Activated naive CD8-positive, alpha-beta T cell treated with anti-CD3 and anti-CD28 coated beads, Interleukin-2, amount 10 ng/mL, durations not matched to agents 7 days and 5 days (primary cell): ENCODE measurements around the gene PCTP. TPM values are rescaled to one million over a fixed set of nuclear protein-coding genes. Genes with fewer than 3 reads are reported as not detected.

Experiments used
- ATAC-seq: fragments of 150-1000 bp; cut with Tn5 transposase; one replicate; pipeline ENCODE4 v1.10.0; 2021; ENCODE audit warnings: low read depth, moderate library complexity
- POLR2A ChIA-PET: fragments of 350-600 bp; sonication (Branson Sonifier 250); formaldehyde crosslinking; loops from one replicate; lab custom pipeline; 2021; ENCODE audit warnings: antibody characterized with exemption; lab: Charles Lee
- DNase-seq: peaks from one replicate; pipeline ENCODE4 v3.0.0; 2021
- H3K27ac Mint-ChIP-seq: one replicate; pipeline ENCODE4 v1.8.0; 2022; ENCODE audit warnings: mild to moderate bottlenecking, mixed read lengths
- H3K27me3 Mint-ChIP-seq: one replicate; pipeline ENCODE4 v1.8.0; 2022; ENCODE audit warnings: mild to moderate bottlenecking, moderate library complexity, mixed read lengths
- H3K36me3 Mint-ChIP-seq: one replicate; pipeline ENCODE4 v1.8.0; 2021; ENCODE audit warnings: mild to moderate bottlenecking, mixed read lengths
- H3K4me1 Mint-ChIP-seq: one replicate; pipeline ENCODE4 v1.8.0; 2021; ENCODE audit warnings: mixed read lengths
- H3K4me3 Mint-ChIP-seq: one replicate; pipeline ENCODE4 v1.8.0; 2022; ENCODE audit warnings: mild to moderate bottlenecking, moderate library complexity, mixed read lengths
- H3K9me3 Mint-ChIP-seq: one replicate; pipeline ENCODE4 v1.8.0; 2021; ENCODE audit warnings: mixed read lengths
- total RNA-seq, 2 experiments: library from RNA; stranded (reverse); gene quantifications; one replicate each; pipeline ENCODE4 v1.2.3, GENCODE V29; 2021

PCTP gene
- total RNA-seq, 2 experiments from 2014 or later = 7.1 to 8.0 TPM

- H3K4me1 Mint-ChIP-seq = peaks cover 7% of the 10 kb centered on the region
- no peak for ATAC-seq
- no peaks in the 10 kb centered on the region for H3K9me3 Mint-ChIP-seq
- H3K27me3 Mint-ChIP-seq = no peaks in the 10 kb centered on the region
- H3K4me3 Mint-ChIP-seq = no peak overlapping the region
- H3K27ac Mint-ChIP-seq = no peak overlapping the region
- H3K36me3 Mint-ChIP-seq = peaks cover 5% of the 10 kb centered on the region
- no peak for DNase-seq
- POLR2A ChIA-PET = no interaction called here
These were observed 5.8 kb downstream of the PCTP start for GRCh38 chr17:55756689-55757088.

- Mint-ChIP-seq H3K27me3 (no peaks in the 10 kb centered on the region), H3K36me3 (peaks cover 5% of the 10 kb centered on the region), H3K27ac (no peak overlapping the region), H3K9me3 (no peaks in the 10 kb centered on the region), H3K4me1 (peaks cover 3% of the 10 kb centered on the region), H3K4me3 (no peak overlapping the region)
- DNase-seq (no peak), ATAC-seq (no peak)
- POLR2A ChIA-PET = no interaction called here
These were observed 6.8 kb downstream of the PCTP start for GRCh38 chr17:55757659-55758058.

GRCh38 chr17:55758171-55758570 is 7.3 kb downstream of the PCTP start:
- POLR2A ChIA-PET = no interaction called here

GRCh38 chr17:55760643-55761355 is 9.9 kb downstream of the PCTP start:
- no peaks in the 10 kb centered on the region for H3K27me3 Mint-ChIP-seq
- ATAC-seq (no peak), DNase-seq (no peak)
- peaks cover 3% of the 10 kb centered on the region for H3K9me3 Mint-ChIP-seq
- no peak overlapping the region for H3K27ac Mint-ChIP-seq
- POLR2A ChIA-PET = no interaction called here
- H3K4me1 Mint-ChIP-seq = no peaks in the 10 kb centered on the region
- peaks cover 3% of the 10 kb centered on the region for H3K36me3 Mint-ChIP-seq
- H3K4me3 Mint-ChIP-seq = no peak overlapping the region

More at GRCh38 chr17:55758171-55758570, 7.3 kb downstream of the PCTP start:
- DNase-seq (no peak), ATAC-seq (no peak)
- H3K4me3 Mint-ChIP-seq = no peak overlapping the region
- H3K9me3 Mint-ChIP-seq = no peaks in the 10 kb centered on the region
- H3K4me1 Mint-ChIP-seq = peaks cover under 1% of the 10 kb centered on the region
- H3K27me3 Mint-ChIP-seq = no peaks in the 10 kb centered on the region
- H3K36me3 Mint-ChIP-seq = peaks cover 2% of the 10 kb centered on the region
- H3K27ac Mint-ChIP-seq = no peak overlapping the region

GRCh38 chr17:55762086-55762858 is 11.4 kb downstream of the PCTP start:
- POLR2A ChIA-PET = no interaction called here
- H3K36me3 Mint-ChIP-seq = peaks cover 3% of the 10 kb centered on the region
- H3K27ac Mint-ChIP-seq = no peak overlapping the region
- ATAC-seq (no peak), DNase-seq (no peak)
- no peaks in the 10 kb centered on the region for H3K4me1 Mint-ChIP-seq
- no peaks in the 10 kb centered on the region for H3K27me3 Mint-ChIP-seq
- H3K9me3 Mint-ChIP-seq = peaks cover 3% of the 10 kb centered on the region
- no peak overlapping the region for H3K4me3 Mint-ChIP-seq

- POLR2A ChIA-PET = no interaction called here
- no peak for ATAC-seq
- DNase-seq = no peak
- no peaks in the 10 kb centered on the region for H3K27me3 Mint-ChIP-seq
- peaks cover 3% of the 10 kb centered on the region for H3K9me3 Mint-ChIP-seq
- no peak overlapping the region for H3K27ac Mint-ChIP-seq
- H3K36me3 Mint-ChIP-seq = peaks cover 5% of the 10 kb centered on the region
- H3K4me1 Mint-ChIP-seq = no peaks in the 10 kb centered on the region
- no peak overlapping the region for H3K4me3 Mint-ChIP-seq
These were observed 13.0 kb downstream of the PCTP start for GRCh38 chr17:55763856-55764255.

- no peaks in the 10 kb centered on the region for H3K4me1 Mint-ChIP-seq
- H3K9me3 Mint-ChIP-seq = peaks cover 3% of the 10 kb centered on the region
- H3K27me3 Mint-ChIP-seq = no peaks in the 10 kb centered on the region
- no peak overlapping the region for H3K4me3 Mint-ChIP-seq
- no peak overlapping the region for H3K27ac Mint-ChIP-seq
- POLR2A ChIA-PET = no interaction called here
- DNase-seq (no peak), ATAC-seq (no peak)
- peaks cover 9% of the 10 kb centered on the region for H3K36me3 Mint-ChIP-seq
These were observed 13.8 kb downstream of the PCTP start for GRCh38 chr17:55764610-55765009.

GRCh38 chr17:55765472-55765871 is 14.6 kb downstream of the PCTP start:
- no peaks in the 10 kb centered on the region for H3K4me1 Mint-ChIP-seq

GRCh38 chr17:55768936-55769624 is 18.2 kb downstream of the PCTP start:
- H3K27me3 Mint-ChIP-seq = no peaks in the 10 kb centered on the region
- H3K27ac Mint-ChIP-seq = no peak overlapping the region
- peaks cover 3% of the 10 kb centered on the region for H3K9me3 Mint-ChIP-seq
- H3K4me3 Mint-ChIP-seq = no peak overlapping the region
- POLR2A ChIA-PET = no interaction called here
- no peaks in the 10 kb centered on the region for H3K4me1 Mint-ChIP-seq
- H3K36me3 Mint-ChIP-seq = peaks cover 11% of the 10 kb centered on the region
- DNase-seq (no peak), ATAC-seq (no peak)

More at GRCh38 chr17:55765472-55765871, 14.6 kb downstream of the PCTP start:
- no peaks in the 10 kb centered on the region for H3K27me3 Mint-ChIP-seq
- peaks cover 9% of the 10 kb centered on the region for H3K36me3 Mint-ChIP-seq
- no peak overlapping the region for H3K27ac Mint-ChIP-seq
- no peak for DNase-seq
- no peak overlapping the region for H3K4me3 Mint-ChIP-seq
- peaks cover 3% of the 10 kb centered on the region for H3K9me3 Mint-ChIP-seq
- no peak for ATAC-seq
- POLR2A ChIA-PET = no interaction called here

GRCh38 chr17:55769625-55770000 is 18.8 kb downstream of the PCTP start:
- ATAC-seq (no peak), DNase-seq (no peak)
- POLR2A ChIA-PET = no interaction called here
- no peaks in the 10 kb centered on the region for H3K27me3 Mint-ChIP-seq
- no peaks in the 10 kb centered on the region for H3K4me1 Mint-ChIP-seq
- no peak overlapping the region for H3K4me3 Mint-ChIP-seq
- peaks cover 3% of the 10 kb centered on the region for H3K9me3 Mint-ChIP-seq
- H3K27ac Mint-ChIP-seq = no peak overlapping the region
- H3K36me3 Mint-ChIP-seq = peaks cover 11% of the 10 kb centered on the region

GRCh38 chr17:55770196-55770870 is 19.5 kb downstream of the PCTP start:
- POLR2A ChIA-PET = no interaction called here
- no peak for DNase-seq
- H3K36me3 Mint-ChIP-seq = peaks cover 10% of the 10 kb centered on the region

GRCh38 chr17:55772086-55772485 is 21.2 kb downstream of the PCTP start:
- Mint-ChIP-seq H3K4me1 (peaks cover 8% of the 10 kb centered on the region), H3K4me3 (no peak overlapping the region), H3K9me3 (no peaks in the 10 kb centered on the region), H3K27me3 (no peaks in the 10 kb centered on the region), H3K27ac (no peak overlapping the region), H3K36me3 (peaks cover 18% of the 10 kb centered on the region)
- DNase-seq = no peak
- ATAC-seq = no peak
- POLR2A ChIA-PET = no interaction called here

More at GRCh38 chr17:55770196-55770870, 19.5 kb downstream of the PCTP start:
- ATAC-seq = no peak
- no peaks in the 10 kb centered on the region for H3K27me3 Mint-ChIP-seq
- no peaks in the 10 kb centered on the region for H3K4me1 Mint-ChIP-seq
- H3K4me3 Mint-ChIP-seq = no peak overlapping the region
- H3K27ac Mint-ChIP-seq = no peak overlapping the region
- H3K9me3 Mint-ChIP-seq = peaks cover 1% of the 10 kb centered on the region

- ATAC-seq = no peak
- Mint-ChIP-seq H3K27ac (no peak overlapping the region), H3K4me3 (no peak overlapping the region), H3K27me3 (no peaks in the 10 kb centered on the region), H3K9me3 (no peaks in the 10 kb centered on the region), H3K36me3 (peaks cover 16% of the 10 kb centered on the region), H3K4me1 (peaks cover 13% of the 10 kb centered on the region)
- DNase-seq = no peak
- POLR2A ChIA-PET = no interaction called here
These were observed 22.8 kb downstream of the PCTP start for GRCh38 chr17:55773671-55774070.
